Ecto neural progenitor cell (in vitro differentiated cells): ENCODE measurements around the gene SMIM7.
"Not testable (repeated sequence)": the region's sequence is repeated elsewhere in the genome, so short reads cannot be mapped to it uniquely, and the experiment has no call there.

ENCODE experiments used
- DNase-seq: peaks from one replicate; pipeline ENCODE4 v3.0.0-alpha.2; 2018; ENCODE audit warnings: low spot score

SMIM7 gene

GRCh38 chr19:16659832-16660708 is at the start of gene SMIM7:
TSS of gene SMIM7 (minus strand) at chr19:16660144. CDS start at chr19:16660110, 34 bp downstream.
- DNase-seq = peak; percentile 98

GRCh38 chr19:16703677-16704076 is 43.7 kb upstream of the SMIM7 start:
- no peak for DNase-seq

GRCh38 chr19:16702123-16702522 is 42.2 kb upstream of the SMIM7 start:
- no peak for DNase-seq

GRCh38 chr19:16698914-16699313 is 39.0 kb upstream of the SMIM7 start:
- no peak for DNase-seq

GRCh38 chr19:16688084-16688483 is 28.1 kb upstream of the SMIM7 start:
- DNase-seq = no peak

GRCh38 chr19:16684216-16684615 is 24.3 kb upstream of the SMIM7 start:
- DNase-seq = no peak

- DNase-seq = no peak
Measured at GRCh38 chr19:16682539-16682938, 22.6 kb upstream of the SMIM7 start.

- DNase-seq = no peak
Measured at GRCh38 chr19:16679811-16680210, 19.9 kb upstream of the SMIM7 start.

GRCh38 chr19:16678498-16678897 is 18.6 kb upstream of the SMIM7 start:
- no peak for DNase-seq

GRCh38 chr19:16677055-16677454 is 17.1 kb upstream of the SMIM7 start:
- DNase-seq = no peak

GRCh38 chr19:16676101-16676798 is 16.3 kb upstream of the SMIM7 start:
- DNase-seq = no peak

- DNase-seq = not testable (repeated sequence)
Measured at GRCh38 chr19:16673839-16674238, 13.9 kb upstream of the SMIM7 start.

GRCh38 chr19:16673231-16673630 is 13.3 kb upstream of the SMIM7 start:
- DNase-seq = no peak

- DNase-seq = no peak
Measured at GRCh38 chr19:16671652-16672274, 11.8 kb upstream of the SMIM7 start.

- DNase-seq = no peak
Measured at GRCh38 chr19:16670291-16670690, 10.3 kb upstream of the SMIM7 start.

GRCh38 chr19:16668702-16669101 is 8.8 kb upstream of the SMIM7 start:
- not testable (repeated sequence) for DNase-seq

GRCh38 chr19:16668176-16668575 is 8.2 kb upstream of the SMIM7 start:
- DNase-seq = no peak

- peak; percentile 48 for DNase-seq
Measured at GRCh38 chr19:16661480-16662034, 1.6 kb upstream of the SMIM7 start.

- peak; percentile 61 for DNase-seq
Measured at GRCh38 chr19:16660763-16661479, 977 bp upstream of the SMIM7 start, which contains the start of gene TMEM38A. TSS of gene TMEM38A (plus strand) at chr19:16661139. CDS start at chr19:16661218, 79 bp downstream.

GRCh38 chr19:16659464-16659831 is 496 bp downstream of the SMIM7 start:
- no peak for DNase-seq

GRCh38 chr19:16657384-16657783 is 2.6 kb downstream of the SMIM7 start:
- DNase-seq = no peak

GRCh38 chr19:16655727-16656126 is 4.2 kb downstream of the SMIM7 start:
- no peak for DNase-seq
